DMS114 treated with DMSO at 0.1 percent for 48 hours (cell line): Measurements from ENCODE around the gene ZNF598.
"Not testable (repeated sequence)": the region's sequence is repeated elsewhere in the genome, so short reads cannot be mapped to it uniquely, and the experiment has no call there.

ENCODE experiments used
- DNase-seq: peaks from one replicate; lab custom pipeline; 2025; ENCODE audit not compliant: unreplicated experiment; lab: John Stamatoyannopoulos, UW

Gene ZNF598

DNA sequence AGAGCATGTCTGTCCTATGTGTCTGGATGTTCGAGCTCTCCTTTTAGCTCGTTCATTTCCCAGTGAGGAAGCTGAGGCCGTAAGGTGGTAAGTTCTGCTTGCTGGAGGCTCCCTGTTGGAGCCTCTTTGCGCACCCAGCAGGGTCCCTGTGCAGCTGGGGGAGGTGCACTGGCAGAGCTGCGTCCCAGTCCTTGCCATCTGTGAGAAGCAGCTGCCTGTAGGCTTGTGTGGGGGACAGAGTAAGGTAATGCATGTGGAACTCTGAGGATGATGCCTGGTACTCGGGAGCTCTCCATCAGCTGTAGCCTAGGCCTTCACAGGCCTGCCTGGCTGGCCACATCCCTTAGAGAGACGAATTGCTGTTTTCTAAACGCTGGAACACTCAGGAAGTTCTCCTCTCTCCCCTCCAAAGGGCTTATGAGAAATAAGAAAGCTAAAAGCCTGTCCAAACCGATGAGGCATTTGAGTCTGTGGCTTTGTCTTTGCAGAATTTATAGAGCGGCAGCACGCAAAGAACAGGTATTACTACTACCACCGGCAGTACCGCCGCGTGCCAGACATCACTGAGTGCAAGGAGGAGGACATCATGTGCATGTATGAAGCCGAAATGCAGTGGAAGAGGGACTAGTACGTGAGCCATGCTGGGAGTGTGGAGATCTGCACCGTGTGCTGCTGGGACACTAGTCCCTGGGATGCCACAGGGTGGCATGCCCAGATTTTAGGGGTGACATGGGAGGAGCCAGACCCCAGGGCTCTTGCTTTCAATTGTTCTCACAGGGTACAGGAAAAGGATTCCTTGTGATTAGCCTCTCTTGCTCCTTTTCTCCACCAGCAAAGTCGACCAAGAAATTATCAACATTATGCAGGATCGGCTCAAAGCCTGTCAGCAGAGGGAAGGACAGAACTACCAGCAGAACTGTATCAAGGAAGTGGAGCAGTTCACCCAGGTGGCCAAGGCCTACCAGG lies 48.7 kb downstream of the ZNF598 start:
- peak; percentile 66 for DNase-seq

DNA sequence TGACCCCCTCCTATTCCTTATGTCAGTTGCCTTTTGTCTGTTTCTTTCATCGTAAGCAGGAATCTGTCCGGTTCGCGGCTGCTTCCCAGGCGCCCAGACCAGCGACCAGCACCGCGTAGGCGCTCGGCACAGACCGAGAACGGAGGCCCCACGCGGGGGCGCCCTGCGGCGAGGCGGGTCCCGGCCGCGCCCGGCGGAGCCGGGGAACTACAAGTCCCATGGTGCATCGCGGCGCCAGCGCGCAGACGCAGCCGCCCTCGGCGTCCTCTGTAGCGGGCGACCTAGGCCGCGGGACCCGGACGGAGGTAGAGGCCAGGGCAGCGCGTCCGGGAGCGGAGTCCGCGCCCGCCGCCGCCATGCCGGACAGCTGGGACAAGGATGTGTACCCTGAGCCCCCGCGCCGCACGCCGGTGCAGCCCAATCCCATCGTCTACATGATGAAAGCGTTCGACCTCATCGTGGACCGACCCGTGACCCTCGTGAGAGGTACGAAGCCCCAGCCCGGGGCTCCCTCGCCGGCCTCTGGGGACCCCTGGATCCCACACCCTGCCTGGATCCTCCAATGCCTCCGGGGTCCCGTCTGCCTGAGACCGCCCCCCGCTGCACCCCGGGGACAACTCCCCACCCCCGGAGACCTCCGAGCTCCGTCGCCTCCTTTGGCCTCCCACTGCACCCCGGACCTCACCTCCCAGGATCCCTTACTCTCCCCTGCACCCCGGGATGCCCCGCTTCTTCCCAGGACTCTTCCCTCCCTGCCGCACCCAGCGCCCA lies 50.2 kb downstream of the ZNF598 start, which contains the start of gene NDUFB10:
Gene NDUFB10, plus strand, starts transcription at position 270 of the 771 bp plus-strand sequence. Its CDS starts 87 bp downstream, at position 357.
- peak; percentile 63 for DNase-seq

DNA sequence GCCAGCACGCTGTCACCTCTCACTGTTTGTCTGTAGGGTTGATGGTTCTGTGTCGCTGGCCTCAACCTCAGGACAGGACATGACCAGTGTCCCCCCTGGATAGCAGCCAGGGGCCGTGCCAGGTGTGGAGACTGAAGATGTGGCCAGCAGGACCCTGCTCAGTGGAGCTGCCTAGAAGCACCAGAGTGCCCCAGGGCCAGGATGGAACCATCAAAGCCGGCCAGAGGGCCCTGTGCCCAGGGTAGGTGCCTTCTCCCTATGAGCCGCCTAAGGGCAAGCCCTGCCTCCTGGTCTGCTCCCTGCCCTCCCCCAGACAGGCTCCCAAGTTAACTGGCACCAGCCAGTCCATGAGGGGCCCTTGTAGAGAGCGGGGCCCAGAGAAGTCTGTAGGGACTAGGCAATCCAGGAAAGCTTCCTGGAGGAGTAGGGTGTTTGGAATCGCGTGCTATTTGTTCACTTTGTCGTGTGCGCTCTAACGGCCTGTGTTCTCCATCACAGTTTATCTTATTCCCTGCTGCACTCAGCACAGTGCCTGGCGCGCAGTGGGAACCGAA lies 50.8 kb downstream of the ZNF598 start:
- no peak for DNase-seq

DNA sequence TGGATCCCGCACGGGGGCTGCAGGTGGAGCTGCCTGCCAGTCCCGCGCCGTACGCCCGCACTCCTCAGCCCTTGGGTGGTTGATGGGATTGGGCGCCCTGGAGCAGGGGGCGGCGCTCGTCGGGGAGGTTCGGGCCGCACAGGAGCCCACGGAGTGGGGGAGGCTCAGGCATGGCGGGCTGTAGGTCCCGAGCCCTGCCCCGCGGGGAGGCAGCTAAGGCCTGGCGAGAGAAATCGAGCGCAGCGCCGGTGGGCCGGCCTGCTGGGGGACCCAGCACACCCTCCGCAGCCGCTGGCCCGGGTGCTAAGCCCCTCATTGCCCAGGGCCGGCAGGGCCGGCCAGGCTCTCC lies 51.5 kb downstream of the ZNF598 start:
- not testable (repeated sequence) for DNase-seq

DNA sequence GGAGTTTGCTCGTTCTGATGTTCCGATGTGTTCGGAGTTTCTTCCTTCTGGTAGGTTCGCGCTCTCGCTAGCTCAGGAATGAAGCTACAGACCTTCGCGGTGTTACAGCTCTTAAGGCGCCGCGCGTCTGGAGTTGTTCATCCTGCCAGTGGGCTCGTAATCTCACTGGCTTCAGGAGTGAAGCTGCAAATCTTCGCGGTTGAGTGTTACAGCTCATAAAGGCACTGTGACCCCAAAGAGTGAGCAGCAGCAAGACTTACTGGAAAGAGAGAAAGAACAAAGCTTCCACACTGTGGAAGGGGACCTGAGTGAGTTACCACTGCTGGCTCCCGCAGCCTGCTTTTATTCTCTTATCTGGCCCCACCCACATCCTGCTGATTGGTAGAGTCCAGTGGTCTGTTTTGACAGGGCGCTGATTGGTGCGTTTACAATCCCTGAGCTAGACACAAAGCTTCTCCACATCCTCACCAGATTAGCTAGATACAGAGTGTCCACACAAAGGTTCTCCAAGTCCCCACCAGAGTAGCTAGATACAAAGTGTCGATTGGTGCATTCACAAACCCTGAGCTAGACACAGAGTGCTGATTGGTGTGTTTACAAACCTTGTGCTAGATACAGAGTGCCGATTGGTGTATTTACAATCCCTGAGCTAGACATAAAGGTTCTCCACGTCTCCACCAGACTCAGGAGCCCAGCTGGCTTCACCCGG lies 52.0 kb downstream of the ZNF598 start:
- not testable (repeated sequence) for DNase-seq

DNA sequence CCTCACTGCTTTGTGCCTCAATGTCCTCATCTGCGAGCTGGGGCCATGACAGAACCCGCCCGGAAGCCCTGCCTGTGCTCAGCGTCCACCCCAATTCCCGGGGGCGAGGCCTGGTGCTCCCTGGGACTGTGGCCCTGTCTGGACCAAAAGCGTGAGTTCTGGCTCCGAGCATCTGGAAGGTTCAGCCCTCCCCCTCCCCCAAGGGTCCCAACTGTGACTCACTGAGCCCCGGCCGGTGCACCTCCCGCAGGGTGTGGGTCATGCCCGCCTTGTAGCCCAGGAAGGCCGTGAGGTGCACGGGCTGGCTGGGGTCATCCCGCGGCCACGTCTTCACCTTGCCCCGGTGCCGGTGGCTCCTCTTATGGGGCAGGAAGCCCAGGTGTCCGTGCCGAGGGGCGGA lies 55.9 kb downstream of the ZNF598 start:
- DNase-seq: no peak

DNA sequence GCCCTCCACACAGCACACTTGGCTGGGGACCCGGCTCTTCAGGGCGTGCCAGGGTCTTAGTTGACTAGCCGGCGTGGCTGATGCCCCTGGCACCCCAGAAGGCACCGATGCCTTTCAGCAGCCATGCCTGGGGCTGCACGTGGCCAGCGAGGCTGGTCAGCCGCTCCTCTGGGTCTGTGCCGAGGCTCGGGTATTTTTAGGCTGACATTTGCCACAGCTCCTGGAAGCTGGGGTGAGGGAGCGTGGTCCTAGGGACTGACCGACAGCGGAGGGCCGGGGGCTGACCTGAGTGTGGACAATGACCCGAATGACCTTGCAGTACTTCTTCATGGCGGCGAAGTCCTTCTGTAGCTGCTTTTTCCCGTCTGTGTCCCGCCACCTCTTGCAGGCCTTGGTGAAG lies 59.1 kb downstream of the ZNF598 start:
- no peak for DNase-seq

DNA sequence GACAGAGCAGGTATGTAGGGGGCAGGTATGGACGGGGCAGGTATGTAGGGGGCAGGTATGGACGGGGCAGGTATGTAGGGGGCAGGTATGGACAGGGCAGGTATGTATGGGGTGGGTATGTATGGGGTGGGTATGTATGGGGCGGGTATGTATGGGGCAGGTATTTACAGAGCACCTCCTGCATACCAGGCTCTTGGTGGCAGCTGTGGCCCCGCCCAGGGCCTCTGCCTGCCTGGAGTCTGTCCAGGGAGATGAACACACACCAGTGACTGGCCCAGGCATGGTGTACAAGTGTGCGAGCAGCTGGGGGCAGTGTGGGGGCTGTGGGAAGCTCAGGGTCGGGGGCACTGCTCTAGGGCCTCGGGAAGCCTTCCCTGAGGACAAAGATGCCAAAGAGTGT lies 59.6 kb downstream of the ZNF598 start:
- DNase-seq: no peak

DNA sequence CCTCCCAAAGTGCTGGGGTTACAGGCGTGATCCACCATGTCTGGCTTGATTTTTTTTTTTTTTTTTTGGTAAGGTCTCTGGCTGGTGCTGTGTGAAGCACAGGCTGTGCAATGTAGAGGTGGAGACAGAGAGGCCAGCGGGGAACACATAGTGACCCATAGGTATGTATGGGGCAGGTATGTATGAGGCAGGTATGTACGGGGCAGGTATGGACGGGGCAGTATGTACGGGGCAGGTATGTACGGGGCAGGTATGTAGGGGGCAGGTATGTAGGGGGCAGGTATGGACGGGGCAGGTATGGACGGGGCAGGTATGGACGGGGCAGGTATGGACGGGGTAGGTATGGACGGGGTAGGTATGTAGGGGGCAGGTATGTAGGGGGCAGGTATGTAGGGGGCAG lies 60.1 kb downstream of the ZNF598 start:
- DNase-seq: no peak
